Measurements from ENCODE around the gene GFOD2.
"Not testable (repeated sequence)": the region's sequence is repeated elsewhere in the genome, so short reads cannot be mapped to it uniquely, and the experiment has no call there.

Gene GFOD2

DNA sequence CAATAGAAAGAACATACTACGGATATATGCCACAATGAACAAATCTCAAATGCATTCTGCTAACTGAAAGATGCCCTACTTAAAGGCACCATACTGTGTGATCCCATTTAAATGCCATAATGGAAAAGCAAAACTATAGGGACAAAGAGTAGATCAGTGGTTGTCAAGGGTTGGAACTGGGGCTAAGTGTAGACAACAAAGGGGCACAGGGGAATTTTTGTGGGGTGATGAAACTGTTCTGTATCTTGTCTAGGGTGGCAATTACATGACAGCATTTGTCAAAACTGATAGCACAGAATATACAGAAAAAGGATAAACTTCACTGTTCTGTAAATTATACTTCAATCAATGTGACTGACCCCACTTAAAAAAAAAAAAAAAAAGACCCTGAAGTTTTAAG, 17.7 kb downstream of the GFOD2 start:
- no peak for DNase-seq

DNA sequence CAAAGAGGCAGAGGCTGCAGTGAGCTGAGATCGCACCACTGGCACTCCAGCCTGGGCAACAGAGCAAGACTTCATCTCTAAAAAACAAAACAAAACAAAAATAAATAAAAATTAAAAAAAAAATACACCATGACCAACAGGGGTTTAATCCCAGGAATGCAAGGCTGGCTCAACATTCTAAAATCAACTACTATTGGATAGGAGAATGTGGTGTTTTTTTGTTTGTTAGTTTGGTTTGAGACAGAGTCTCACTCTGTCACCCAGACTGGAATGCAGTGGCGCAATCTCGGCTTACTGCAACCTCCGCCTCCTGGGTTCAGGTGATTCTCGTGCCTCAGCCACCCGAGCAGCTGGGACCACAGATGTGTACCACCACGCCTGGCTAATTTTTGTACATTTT, 19.9 kb downstream of the GFOD2 start:
- no peak for DNase-seq

DNA sequence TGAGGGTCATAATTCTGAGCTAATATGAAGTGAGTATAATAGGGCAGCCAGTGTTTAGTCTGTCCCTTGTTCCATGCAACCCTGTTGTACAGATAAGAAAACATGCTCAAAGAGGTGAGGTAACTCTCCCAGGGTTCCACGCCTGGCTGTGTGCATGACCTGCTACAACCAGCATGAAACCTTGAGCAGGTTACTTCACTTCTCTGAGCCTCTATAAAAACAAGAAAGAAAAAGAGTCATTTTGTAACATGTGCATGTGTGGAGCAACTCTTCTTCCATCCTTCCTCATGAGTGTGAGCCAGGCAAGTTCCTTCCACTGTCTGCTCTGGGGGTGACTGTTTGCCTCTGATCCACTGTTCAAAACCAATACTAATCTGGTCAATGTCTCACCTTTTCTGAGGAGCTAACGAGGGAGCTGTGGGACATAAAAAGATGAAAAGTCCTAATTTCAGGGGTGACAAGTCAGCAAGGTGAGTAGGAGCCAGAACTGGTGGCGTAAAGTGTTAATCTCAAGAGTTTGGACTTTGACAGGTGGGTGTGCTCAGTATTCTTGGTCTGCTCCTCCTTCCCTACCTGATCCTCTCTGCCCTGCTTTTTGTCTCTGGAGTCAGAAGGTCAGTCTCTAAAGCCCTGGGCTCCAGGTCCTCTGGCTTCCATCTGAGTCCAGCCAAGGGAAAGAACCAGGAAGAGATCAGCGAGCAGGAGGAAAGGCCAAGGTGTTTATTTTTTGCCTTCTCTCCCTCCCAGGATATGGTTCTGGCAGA, 21.5 kb downstream of the GFOD2 start:
- DNase-seq = peak; percentile 2

DNA sequence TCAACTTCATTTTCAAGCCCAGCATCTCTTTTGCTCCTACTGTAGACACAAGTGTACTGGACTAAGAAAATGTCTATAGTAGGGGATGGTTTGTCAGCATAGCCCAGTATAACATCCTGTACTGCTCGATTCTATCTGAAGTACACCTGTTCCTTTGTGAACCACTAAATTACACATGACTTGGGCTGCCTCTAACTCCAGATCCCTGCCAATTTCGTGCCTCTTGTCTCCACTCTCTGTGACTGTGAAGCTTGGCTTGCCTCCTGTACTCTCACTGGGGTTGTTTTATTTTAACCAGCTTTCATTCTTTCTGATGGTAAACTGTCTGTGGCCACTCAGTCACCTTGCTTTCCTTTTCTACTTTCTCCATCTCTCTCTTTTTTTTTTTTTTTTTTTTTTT, 24.5 kb downstream of the GFOD2 start:
- DNase-seq = no peak

DNA sequence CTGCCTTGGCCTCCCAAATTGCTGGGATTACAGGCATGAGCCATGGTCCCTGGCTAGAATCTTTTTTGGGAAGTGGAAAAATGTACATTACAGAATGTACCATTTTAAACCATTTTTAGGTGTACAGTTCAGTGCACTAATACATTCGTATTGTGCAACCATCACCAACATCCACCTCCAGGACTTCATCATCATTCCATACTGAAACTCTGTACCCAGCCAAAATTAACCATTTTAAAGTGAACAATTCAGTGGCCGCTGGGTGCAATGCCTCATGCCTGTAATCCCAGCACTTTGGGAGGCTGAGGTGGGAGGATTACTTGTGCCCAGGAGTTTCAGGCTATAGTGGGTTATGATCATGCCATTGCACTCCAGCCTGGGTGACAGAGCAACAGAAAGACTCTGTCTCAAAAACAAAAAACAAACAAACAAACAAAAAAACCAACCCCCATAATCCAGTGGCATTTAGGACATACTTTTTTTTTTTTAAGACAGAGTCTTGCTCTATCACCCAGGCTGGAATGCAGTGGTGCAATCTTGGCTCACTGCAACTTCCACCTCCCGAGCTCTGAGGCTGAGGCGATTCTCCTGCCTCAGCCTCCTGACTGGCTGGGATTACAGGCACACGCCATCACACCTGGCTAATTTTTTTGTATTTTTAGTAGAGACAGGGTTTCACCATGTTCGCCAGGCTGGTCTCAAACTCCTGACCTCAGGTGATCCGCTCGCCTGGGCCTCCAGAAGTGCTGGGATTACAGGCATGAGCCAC, 25.4 kb downstream of the GFOD2 start:
- not testable (repeated sequence) for DNase-seq

DNA sequence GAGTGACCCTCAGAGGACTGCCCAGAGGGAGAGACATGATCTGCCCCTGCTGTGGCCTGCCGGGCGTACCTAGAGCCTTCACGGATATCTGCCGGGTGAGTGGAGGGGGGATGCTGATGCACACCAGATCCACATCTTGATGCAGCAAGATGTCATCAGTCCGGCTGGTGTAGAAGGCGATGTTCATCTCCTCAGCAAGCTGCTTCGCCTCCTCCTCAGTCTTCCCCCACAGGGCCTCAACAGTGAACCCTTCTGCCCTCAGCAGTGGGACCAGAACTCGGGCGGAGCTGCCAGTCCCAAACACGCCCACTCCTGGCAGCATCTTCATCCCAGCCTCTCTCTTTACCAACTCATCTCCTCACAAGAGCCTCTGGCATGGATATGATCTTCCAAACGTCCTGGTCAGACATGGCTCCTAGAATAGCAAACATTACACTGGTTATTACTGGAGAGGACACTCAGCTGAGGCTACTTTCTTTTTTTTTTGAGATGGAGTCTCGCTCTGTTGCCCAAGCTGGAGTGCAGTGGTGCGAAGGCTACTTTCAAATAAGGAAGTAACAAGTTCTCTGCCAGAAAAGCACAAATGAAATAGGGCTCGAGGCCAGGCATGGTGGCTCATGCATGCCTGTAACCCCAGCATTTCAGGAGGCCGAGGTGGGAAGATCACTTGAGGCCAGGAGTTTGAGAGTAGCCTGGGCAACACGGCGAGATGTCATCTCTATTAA, 33.6 kb downstream of the GFOD2 start:
- DNase-seq = no peak

DNA sequence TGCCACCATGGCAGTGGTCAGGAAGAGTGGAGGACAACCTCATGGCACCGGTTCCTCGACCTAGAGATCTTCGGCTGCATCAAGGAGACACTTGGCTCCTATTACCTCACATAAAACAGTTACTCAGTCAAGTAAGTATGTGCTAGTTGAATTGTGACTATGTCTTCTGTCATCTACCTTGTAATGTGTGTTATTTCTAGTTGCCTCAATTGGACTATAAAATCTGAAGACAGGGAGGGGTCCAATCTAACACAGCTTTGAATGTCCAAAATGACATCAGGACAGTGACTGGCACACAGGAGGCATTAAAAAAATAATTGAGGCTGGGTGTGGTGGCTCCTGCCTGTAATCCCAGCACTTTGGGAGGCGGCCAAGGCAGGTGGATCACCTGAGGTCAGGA, 35.3 kb downstream of the GFOD2 start:
- DNase-seq = no peak

DNA sequence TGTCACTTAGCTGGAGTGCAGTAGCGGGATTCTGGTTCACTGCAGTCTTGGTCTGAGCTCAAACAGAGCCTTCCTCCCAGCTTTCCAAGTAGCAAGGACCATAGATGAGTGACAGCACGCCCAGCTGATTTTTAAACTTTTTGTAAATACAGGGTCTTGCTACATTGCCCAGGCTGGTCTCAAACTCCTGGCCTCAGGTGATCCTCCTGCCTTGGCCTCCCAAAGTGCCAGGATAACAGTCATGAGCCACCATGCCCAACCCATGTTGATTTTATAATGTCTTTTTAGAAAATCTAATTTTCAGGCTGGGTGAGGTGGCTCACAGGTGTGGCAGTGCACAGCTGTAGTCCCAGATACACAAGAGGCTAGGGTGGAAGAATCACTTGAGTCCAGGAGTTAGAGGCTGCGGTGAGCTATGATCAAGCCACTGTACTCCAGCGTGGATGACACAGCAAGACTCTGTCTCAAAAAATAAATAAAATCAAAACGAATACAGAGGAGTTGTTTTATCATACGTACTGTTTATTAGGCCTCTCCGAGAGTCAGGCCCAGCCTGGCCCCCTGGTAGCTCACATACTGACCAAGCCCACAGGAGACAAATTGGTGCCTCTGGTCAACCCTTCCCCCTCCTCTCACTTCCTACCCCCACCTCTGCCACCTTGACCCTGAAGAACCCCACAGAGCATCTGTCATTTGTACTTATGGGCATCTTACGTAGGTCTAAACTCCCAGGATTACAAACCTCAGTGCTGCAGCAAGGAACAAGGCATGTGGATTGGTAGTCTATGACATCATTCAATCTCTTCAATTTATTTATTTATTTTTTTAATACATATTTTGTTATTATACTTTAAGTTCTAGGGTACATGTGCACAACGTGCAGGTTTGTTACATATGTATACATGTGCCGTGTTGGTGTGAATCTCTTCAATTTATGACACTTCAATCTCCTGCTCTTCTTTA, 38.9 kb downstream of the GFOD2 start:
- no peak for DNase-seq

DNA sequence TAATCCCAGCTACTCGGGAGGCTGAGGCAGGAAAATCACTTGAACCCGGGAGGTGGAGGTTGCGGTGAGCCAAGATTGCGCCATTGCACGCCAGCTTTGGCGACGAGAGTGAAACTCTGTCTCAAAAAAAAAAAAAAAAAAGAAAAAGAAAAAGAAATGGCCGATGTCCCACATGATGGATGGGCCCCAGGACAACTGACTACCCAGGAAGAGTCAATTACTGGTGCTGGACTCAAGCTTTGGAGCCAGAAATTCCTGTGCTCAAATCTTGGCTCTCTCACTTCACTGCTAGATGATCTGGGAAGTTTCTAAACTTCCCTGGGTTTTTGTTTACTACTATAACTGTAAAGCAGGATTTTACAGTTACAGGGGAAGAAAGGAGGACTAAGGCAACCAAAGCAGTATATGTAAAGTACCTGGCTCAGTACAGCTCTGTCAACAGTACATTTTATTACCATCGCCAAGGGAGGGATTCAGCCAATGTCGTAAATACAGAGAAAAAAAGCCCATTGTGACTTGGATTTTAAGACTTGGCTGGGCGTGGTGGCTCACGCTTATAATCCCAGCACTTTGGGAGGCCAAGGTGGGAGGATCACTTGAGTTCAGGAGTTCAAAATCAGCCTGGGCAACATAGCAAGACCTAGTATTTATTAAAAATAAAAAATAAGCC, 40.6 kb downstream of the GFOD2 start:
- no peak for DNase-seq

DNA sequence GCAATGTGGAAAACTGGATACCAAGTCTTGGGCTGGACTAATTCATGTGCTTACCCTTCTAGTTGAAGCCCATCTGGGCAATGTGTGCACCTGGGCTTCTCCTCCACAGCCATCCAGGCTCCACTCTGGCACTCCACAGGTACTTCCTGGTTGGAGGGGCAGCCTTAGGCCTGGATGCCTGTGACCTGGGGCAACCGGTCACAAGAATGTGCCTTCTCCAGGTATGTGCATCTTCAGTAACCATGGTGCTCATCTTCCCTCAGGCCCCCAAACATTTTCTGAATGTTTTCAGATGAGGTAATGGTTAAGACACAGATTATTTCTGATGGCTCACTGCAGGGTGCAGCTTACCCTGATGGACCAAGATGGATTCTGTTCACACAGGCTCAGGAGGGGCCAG, 41.4 kb downstream of the GFOD2 start:
- no peak for DNase-seq

DNA sequence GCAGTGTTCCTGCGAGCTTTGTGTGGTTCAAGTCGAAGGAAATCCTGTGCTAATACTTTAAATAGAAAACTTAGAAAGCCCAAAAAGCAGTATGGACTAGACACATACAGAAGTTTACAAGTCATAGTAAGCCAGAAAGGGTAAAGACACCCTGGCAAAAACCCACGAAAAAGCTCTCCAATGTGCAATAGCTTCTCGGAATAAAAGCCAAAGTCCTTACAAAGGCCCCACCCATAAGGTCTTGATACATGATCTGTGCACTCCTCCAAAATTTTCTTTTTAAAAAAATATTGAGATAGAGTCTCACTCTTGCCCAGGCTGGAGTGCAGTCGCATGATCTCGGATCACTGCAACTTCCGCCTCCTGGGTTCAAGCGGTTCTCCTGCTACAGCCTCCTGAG, 42.2 kb downstream of the GFOD2 start:
- DNase-seq = no peak

DNA sequence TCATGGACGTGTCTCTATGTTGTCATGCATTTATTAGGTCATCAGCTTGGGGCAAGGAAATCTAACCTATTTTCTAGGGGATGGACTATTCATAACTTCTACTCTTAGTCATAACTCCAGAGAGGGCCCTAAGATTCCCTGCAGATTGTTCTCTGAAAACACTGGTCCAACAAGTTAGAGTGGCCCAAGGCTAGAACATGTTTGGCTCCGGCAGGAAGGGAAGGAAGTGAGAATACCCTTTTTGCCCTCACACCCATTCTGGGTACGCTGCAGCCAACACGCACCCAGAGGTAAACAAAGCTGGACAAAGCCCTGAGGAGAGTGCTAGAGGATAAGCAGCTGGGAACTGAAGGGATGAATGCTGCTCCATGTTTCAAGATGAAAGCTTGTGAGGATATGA, 42.6 kb downstream of the GFOD2 start:
- no peak for DNase-seq

DNA sequence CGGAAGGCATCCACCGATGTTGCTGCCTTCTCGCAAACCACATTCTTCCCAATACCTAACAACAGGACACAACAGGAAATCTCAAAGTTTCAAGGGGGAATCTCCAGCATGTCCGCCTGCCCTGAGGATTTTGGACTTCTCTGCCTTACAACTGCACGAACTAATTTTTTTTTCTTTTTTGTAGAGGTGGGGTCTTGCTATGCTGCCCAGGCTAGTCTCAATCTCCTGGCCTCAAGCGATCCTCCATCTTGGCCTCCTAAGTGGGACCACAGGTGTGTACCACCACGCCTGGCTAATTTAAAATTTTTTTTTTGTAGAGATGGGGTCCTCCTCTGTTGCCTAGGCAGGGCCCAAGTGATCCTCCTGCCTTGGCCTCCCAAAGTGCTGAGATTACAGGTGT, 43.1 kb downstream of the GFOD2 start:
- DNase-seq = no peak

DNA sequence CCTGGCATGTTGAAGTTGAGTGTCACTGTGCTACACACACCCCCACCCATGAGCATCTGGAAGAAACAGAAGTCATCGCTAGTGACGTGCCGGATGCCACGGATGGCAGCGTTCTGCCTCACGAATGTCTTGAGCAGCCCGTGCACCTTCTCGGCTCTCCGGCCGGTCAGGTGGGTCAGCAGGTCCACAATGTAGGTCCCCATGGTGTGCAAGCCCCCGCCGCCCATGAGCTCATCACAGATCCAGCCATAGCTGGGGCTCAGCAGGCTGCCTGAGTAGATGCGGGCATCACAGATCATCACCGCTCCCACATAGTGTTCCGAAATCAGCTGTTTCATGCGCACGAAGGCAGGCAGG, 43.6 kb downstream of the GFOD2 start:
- DNase-seq = no peak

DNA sequence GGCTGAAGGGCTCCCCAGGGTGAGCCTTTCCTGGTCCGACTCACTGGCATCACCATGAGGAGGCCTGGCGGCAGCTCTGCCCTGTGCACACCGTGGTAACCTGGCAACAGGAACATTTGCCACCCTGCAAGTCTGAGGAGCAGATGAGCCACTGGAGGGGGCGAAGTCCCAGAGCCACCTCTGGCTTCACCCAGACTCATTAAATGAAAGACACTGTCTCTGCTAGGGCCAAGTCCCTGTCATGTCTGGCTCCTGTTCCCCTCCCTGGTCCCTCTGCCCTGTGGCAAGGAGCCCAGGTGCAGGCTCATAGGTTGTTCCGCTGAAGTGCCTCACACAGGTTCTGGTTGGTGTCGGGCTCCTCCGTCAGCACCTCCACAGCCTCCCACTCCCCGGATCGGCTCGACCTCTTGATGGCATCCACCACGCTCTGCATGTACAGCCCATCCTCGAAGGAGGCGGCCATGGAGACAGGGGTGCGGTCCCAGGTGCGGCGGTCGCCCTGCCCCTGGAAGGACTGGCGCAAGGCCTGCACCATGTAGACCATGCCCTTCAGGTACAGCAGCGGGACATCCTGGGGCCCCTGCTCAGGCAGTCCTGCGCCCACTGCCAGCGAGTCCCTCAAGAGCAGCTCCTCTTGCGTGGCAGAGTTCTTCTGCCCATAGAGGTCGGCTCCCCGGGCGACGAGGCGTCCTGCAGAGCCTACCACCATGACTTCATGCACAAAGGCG, 44.1 kb downstream of the GFOD2 start:
- DNase-seq = no peak

DNA sequence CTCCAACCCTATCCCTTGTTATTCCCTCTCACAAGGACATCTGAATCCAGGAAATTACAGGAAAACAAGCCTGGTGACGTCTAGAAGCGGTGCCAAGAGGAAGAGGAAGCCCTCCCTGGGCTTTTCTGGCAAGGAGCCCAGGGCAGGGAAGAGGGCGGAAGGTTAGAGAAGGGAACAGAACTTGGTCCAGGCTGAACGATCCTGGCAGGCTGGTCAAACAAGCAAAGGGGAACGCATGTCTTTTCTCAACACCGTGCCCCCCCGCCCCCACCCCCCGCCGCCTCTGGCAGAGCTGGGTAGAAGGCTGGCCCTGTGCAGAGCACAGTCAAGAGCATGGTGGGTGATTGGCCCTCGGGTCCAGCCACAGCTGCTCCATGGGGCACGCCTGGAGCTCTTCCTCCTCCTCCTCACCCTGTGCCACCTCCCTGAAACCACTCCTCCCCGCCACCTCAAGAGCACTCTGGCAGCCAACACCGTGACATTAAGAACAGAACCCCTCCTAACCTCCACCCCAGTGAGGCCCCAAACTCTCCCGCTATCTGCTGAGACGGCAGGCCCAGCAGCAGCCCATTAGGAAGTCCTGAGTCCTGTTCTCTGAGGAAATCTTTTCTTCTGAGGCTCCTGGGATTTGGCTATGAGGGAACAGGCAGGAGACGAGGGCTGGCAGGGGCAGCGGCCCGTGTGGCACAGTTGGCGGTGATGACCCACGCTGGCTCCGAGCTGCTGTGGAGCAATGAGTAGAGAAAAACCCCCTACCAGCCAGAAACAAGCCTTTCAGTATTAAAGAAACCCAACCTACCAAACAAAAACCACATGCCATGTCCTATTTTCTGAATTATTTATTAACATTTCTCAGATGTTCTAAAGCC, 45.2 kb downstream of the GFOD2 start:
- DNase-seq = no peak

DNA sequence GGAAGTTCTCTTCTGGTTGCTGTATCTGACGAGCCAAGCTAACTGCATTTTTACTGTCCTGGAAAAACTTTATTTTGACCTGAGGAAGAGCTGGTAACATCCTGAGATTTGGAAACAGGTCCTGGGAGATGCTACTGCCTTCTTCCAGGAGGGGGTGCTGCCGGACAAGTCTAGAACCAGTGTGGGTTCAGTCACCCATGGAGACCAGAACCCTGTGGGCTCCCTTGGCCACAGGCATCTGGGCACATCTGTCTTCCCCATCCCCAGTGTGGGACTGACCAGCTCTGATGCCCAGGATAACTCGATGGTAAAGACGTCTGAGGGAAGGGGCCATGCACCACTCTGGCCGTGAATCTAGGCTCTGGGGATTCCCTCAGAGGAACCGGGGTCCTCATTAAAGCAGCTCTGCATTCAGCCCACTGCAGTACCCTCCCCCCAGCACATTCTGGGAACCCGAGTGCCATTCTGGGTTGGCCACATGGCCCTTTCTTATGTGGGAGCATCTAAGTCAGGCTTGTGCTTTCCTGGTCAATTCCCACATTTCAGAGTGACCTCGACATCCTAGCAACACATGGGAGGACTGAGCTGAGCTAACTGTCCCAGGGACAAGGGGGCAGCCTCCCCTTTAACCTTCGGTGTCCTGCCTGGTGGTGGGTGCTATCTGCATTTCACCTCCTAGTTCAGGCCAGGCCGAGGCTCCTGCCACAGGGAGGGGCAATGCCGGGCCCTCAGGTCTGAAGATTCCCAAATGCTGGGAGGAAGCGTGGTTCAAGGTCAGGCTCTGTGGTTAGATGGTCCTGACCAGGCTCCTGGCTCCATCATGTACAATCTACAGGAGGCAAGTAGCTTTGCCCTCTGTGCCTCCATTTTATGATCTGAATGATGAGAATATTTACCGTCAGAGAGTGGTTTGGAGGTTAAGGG, 46.1 kb downstream of the GFOD2 start:
- peak; percentile 27 for DNase-seq

DNA sequence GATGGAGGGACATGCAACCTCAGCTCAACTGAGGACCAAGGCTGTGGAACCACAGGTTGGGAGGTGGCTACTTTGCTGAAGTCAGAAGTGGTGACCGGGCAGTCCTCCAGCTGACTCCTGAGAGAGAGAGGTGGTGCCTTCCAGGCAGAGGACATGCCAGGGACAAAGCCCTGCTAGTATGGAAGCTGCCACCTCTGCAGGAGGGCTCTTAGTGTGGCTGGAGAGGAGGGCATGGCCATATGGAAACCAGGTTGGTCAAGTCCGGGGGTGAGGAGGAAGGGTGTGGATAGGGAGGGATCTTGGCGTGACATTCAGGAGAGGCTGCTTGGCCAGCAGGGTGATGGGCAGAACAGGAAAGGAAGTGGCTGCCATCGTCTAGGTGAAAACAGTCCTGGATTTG, 46.8 kb downstream of the GFOD2 start:
- DNase-seq = no peak

DNA sequence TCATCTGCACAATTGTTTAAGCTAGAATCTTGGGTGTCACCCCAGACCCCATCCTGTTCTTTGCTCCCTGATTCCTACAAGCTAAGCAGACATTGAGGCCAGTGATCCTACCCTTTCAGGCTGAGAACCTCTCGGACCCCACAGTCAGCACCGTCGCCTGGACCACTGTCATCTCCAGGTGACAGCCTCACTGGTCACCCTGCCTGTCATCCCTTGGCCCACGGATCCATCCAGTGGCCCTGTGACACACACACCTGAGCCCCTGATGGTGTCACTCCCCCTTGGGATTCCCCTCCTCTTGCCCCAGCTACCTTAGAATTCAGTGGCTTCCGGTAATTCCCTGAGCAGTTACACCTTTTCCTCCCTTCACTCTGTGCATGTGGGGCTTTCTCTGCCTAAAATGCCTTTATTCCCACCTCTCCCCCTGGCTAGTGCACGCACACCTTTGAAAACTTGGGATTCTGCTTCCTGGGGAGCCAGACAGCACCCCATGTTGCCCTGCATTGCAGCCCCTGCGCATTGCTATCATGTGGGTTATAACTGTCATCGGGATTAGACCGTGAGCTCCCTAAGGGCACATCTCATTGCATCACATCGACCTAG, 49.5 kb downstream of the GFOD2 start:
- no peak for DNase-seq

Data from NCI-H1694 treated with DMSO at 0.1 percent for 48 hours (cell line).